GM18951 (cell line): ENCODE data around the gene IL20RB.

ENCODE experiments used
- POLR2A ChIP-seq: IDR thresholded peaks from 4 replicates; pipeline ENCODE4 v1.6.1; 2011; ENCODE audit warnings: mild to moderate bottlenecking; ENCODE audit not compliant: insufficient read length, insufficient read depth; ENCODE audit errors: extremely low read depth
- in situ Hi-C: fragments of 300-500 bp; cut with MboI; formaldehyde crosslinking; loops from one replicate; pipeline ENCODE4 v1.12.0; 2022; ENCODE audit warnings: low sequenced_read_pairs, mixed read lengths, inconsistent platforms; ENCODE audit not compliant: unreplicated experiment

The IL20RB gene

DNA sequence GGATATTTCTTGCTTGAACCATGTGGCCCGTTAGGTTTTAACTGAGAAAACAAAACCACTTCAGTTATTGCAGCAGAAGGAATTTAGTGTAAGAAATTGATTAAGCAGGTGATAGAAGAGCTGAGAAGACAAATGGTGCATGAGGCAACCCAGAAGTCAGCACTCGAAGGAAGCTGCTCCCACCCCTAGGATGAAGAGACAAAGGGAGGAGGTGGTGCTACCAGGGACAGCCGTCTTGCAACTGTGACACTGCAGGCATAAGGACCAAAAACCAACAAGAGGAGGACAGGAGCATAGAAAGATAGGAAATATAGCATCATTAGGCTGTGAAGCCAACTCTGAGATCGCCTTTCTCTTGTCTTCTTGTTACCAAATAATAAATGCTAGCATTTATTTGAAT, 89.0 kb downstream of the IL20RB start:
- in situ Hi-C loops, result no loop called here
- TF ChIP-seq POLR2A, result no peak

DNA sequence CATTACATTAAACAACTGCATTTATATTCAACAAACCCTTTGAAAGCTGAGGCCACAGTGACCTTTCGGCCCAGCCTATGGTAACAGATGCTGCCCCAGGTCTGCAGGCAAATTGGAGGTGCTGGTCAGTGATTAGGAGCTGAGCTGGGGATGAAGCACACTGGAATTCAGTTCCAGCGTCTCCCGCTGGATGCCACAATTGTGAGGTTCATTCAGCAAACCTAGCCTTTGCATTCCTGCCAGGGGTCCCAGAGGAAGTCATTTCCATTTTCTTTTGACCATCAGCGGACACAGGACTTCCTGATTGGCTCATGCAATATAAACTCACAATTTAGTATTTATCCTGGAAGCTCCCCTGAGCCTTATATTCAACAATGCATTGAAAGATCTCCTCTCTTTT, 89.5 kb downstream of the IL20RB start:
- no peak for TF ChIP-seq POLR2A
- in situ Hi-C loops, result no loop called here

DNA sequence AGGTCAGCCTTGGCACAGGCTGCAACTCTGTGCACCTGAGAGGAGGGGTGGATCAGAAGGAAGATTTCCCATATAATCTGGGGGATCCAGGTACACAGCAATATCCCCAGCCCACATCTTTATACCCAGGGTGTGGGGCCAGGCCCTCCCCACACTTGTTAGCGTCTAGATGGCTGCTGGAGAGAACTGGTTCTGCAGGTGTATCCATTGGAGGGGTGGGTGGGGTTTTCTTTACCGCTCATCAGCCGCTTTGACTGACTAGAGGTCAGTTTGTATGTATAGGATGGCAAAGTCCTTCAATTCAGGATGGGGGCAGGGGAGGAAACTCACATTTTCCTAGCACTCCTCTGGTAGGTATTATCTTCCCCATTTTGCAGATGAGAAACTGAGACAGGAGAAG, 92.5 kb downstream of the IL20RB start:
- in situ Hi-C loops, result no loop called here
- no peak for TF ChIP-seq POLR2A

DNA sequence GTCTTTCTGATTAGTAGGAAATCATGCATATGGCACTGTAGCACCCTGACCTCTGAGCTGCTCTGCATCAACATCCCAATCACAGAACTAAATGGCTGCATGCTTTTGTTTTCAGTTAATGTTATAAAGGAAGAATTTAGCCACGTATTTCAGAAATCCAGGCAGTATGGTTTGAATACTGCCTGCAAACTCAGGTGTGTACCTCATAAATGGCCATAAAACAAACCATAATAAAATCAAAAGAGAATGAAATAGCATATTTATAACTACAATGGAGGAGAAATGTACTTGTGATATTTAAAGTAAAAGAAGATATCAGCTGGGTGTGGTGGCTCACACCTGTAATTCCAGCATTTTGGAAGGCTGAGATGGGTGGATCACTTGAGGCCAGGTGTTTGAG, 94.5 kb downstream of the IL20RB start:
- in situ Hi-C loops, result no loop called here
- no peak for TF ChIP-seq POLR2A
